ENCODE data around the gene TAOK1. TPM values are rescaled to one million over a fixed set of nuclear protein-coding genes. Genes with fewer than 3 reads are reported as not detected.
"Not testable (repeated sequence)": the region's sequence is repeated elsewhere in the genome, so short reads cannot be mapped to it uniquely, and the experiment has no call there.

TAOK1 gene
- total and polyA plus RNA-seq, 10 of the 15 experiments (the other 5 are each of a cell fraction or from before 2014, with no cell fraction given): 2.0 to 27.1 (median 11.8) TPM

GRCh38 chr17:29480249-29480928, 90.2 kb downstream of the TAOK1 start:
- H3K9me3 ChIP-seq (replicated peaks; ENCODE audit: control insufficient read depth, insufficient read depth, low read length); H3K9ac ChIP-seq (ENCODE audit: control insufficient read depth, insufficient read depth, low read length); H2AFZ ChIP-seq (ENCODE audit: control insufficient read depth, low read depth, low read length); H3K79me2 ChIP-seq (ENCODE audit: control insufficient read depth, insufficient read depth, low read length); in situ Hi-C loops (cut with MboI); H4K20me1 ChIP-seq (ENCODE audit: control insufficient read depth, insufficient read depth); DNase-seq (ENCODE audit: low read depth, low spot score); BruUV-seq (replicated peaks); POLR2A ChIA-PET; H3K4me2 ChIP-seq (ENCODE audit: control insufficient read depth, insufficient read depth); FAIRE-seq; H3K4me3 ChIP-seq; H3K27ac ChIP-seq (ENCODE audit: control insufficient read depth, insufficient read depth); SMC1A ChIA-PET (ENCODE audit: uncharacterized antibody, unreplicated experiment); H3K27me3 ChIP-seq (replicated peaks in 1 of 2; ENCODE audit: control insufficient read depth in 2 of 2, insufficient read depth in 2 of 2, low read length in 1 of 2); H3K36me3 ChIP-seq (ENCODE audit: control insufficient read depth in 2 of 2, insufficient read depth in 2 of 2, low read length in 1 of 2); RAD21 ChIA-PET (ENCODE audit: unreplicated experiment); ATAC-seq; H3K4me1 ChIP-seq (ENCODE audit: control insufficient read depth, insufficient read depth, low read length); intact Hi-C loops (cut with micrococcal nuclease; ENCODE audit: unreplicated experiment): not testable (repeated sequence)
- CTCF ChIA-PET: interaction anchor here (1.0 kb wide), 1 partner anchor 56 kb away, joined by 5 read pairs; no protein-coding TSS in a partner anchor
- 97% methylated on average over 6 of the region's 7 CpGs for WGBS (ENCODE audit: insufficient coverage, insufficient replicate concordance, low lambda C conversion rate, missing lambda C conversion rate)

- Histone ChIP-seq H3K9ac (ENCODE audit: control insufficient read depth, insufficient read depth, low read length) (no peak overlapping the region), H2AFZ (ENCODE audit: control insufficient read depth, low read depth, low read length) (no peak overlapping the region), H3K4me3 (no peak overlapping the region), H3K4me2 (ENCODE audit: control insufficient read depth, insufficient read depth) (no peak overlapping the region), H3K4me1 (ENCODE audit: control insufficient read depth, insufficient read depth, low read length) (no peaks in the 10 kb centered on the region), H3K79me2 (ENCODE audit: control insufficient read depth, insufficient read depth, low read length) (no peaks in the 10 kb centered on the region), H3K27ac (ENCODE audit: control insufficient read depth, insufficient read depth) (no peak overlapping the region), H4K20me1 (ENCODE audit: control insufficient read depth, insufficient read depth) (no peaks in the 10 kb centered on the region), H3K36me3 (ENCODE audit: control insufficient read depth in 2 of 2, insufficient read depth in 2 of 2, low read length in 1 of 2) (peaks cover 0 to 17% of the 10 kb centered on the region in 2 experiments), H3K9me3 (replicated peaks; ENCODE audit: control insufficient read depth, insufficient read depth, low read length) (no peaks in the 10 kb centered on the region), H3K27me3 (replicated peaks in 1 of 2; ENCODE audit: control insufficient read depth in 2 of 2, insufficient read depth in 2 of 2, low read length in 1 of 2) (no peaks in the 10 kb centered on the region)
- intact Hi-C loops (cut with micrococcal nuclease; ENCODE audit: unreplicated experiment): no loop called here
- RAD21 ChIA-PET (ENCODE audit: unreplicated experiment): no interaction called here
- TF ChIP-seq EGR1 (IDR thresholded peaks at IDR 0.05; ENCODE audit: borderline replicate concordance in 1 of 2, low read depth in 2 of 2, low read length in 2 of 2) (no peak), MEF2B (IDR thresholded peaks at IDR 0.05; ENCODE audit: partially characterized antibody, poor library complexity, severe bottlenecking) (no peak), RBBP5 (conservative IDR thresholded peaks at IDR 0.05) (no peak), ZBTB33 (IDR thresholded peaks at IDR 0.05) (no peak), CTCF (IDR thresholded peaks at IDR 0.05 in 2 of 3, conservative IDR thresholded peaks at IDR 0.05 in 1 of 3; ENCODE audit: control insufficient read depth in 2 of 3, extremely low read depth in 1 of 3, insufficient read depth in 1 of 3, low read depth in 3 of 3, low read length in 3 of 3) (no peak), NR2C2 (IDR thresholded peaks at IDR 0.05; ENCODE audit: borderline replicate concordance, control insufficient read depth, insufficient read length, low read depth) (no peak), MLLT1 (IDR thresholded peaks at IDR 0.05) (no peak), CHD2 (IDR thresholded peaks at IDR 0.05; ENCODE audit: borderline replicate concordance, low read depth, low read length) (no peak), SUZ12 (IDR thresholded peaks at IDR 0.05; ENCODE audit: unreplicated experiment) (no peak), ATF7 (IDR thresholded peaks at IDR 0.05; ENCODE audit: low read depth) (no peak)
- CTCF ChIA-PET: interaction anchor here (1.4 to 1.9 kb wide), 3 partner anchors 11 to 113 kb away, joined by 3 to 9 read pairs (median 4); no protein-coding TSS in a partner anchor
- FAIRE-seq (no peak), ATAC-seq (no peak), DNase-seq (ENCODE audit: low read depth, low spot score) (no peak)
- POLR2A ChIA-PET: interaction anchor here (1.4 kb wide), 1 partner anchor 18 kb away, joined by 5 read pairs; no protein-coding TSS in a partner anchor
- in situ Hi-C loops (cut with MboI): no loop called here
- WGBS (ENCODE audit: insufficient coverage, insufficient replicate concordance, low lambda C conversion rate, missing lambda C conversion rate): 95% methylated on average over 1 of the region's 1 CpG
- SMC1A ChIA-PET (ENCODE audit: uncharacterized antibody, unreplicated experiment): interaction anchor here (1.3 to 1.7 kb wide), 3 partner anchors 10 to 113 kb away, joined by 3 to 5 read pairs (median 4); no protein-coding TSS in a partner anchor
- BruUV-seq (replicated peaks): no TSS peak
Observed at GRCh38 chr17:29483503-29483902, 93.3 kb downstream of the TAOK1 start.

Measured in GM12878 (cell line).